Measurements from ENCODE around the gene TOX3.

TOX3 gene

DNA sequence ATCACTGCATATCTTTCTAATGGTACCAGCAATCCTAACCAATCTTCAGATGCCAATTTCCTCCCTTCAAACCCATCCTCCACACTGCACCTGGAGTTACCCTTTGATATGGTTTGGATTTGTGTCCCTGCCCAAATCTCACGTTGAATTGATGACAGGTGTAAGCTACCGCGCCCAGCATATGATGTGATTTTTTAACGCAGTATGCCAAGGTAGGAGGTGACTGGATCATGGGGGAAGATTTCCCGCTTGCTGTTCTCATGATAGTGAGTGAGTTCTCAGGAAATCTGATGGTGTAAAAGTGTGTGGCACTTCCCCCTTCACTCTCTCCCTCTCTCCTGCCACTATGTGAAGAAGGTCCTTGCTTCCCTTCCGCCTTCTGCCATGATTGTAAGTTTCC lies 57.0 kb downstream of the TOX3 start:
- DNase-seq = no peak

- no peak for DNase-seq
Observed at GRCh38 chr16:52488837-52489289, 58.1 kb downstream of the TOX3 start.

DNA sequence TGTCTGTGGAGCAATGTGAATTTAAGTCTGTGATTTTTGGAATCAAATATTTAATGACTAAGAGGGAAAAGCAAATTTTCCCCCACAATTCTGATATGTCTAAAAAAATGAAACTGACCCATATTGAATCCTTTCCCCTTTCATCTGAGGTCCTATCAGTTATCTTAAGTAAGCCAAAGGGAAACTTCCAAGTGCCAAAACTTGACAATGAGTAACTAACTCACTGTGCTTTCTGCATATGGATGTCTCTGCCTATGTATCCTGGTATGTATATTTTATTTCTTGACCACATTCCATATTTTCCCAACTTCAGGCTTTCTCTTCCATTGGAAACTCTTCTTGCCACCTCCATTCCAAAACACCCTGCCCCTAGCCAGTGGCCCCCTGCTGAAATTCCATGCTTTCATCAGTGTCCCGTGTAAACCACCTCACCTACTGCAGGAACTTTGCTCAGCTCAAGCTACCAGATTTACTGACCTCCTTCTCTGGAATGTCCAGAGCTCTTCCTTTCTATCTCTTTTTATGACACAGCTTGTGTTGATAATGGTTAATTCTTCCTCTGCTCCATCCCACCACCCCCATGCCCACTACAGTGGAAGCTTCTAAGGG lies 59.0 kb downstream of the TOX3 start:
- no peak for DNase-seq

- no peak for DNase-seq
Observed at GRCh38 chr16:52480237-52480636, 66.7 kb downstream of the TOX3 start.

DNA sequence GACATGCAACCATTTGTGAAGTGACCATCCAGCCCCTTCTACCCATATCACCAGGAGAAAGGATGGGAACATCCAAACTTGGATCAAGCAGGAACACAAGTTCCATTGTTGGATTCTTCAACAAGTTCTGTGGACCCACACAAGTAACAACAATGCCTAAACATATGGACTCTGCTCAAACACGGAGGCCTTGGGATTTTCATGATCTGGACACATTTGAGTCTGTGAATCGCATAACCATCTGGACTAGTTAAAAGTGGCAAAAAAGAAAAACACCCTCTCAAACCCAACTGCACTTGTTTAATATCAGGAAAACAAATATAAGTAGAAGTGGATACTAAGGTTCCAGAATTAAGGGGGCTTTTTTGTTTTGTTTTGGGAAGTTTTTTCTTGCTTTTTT lies 70.8 kb downstream of the TOX3 start:
- no peak for DNase-seq

DNA sequence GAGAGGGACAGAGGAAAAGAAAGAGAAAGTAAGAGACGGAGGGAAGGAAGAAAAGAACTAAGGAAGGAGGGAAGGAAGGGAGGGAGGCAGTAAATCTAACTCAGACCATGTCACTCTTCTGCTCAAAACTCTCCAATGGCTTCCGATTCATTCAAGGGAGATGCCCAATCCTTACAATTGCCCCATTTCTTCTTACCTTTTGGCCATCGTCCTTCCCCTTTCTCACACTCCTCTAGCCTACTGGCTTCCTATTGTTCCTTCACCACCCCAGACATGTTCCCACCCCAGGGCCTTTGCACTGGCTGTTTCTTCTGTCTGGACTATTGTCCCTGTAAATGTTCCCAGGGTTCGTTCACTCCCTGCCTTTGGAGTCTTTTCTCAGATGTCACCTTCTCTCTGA lies 72.3 kb downstream of the TOX3 start:
- DNase-seq = no peak

DNA sequence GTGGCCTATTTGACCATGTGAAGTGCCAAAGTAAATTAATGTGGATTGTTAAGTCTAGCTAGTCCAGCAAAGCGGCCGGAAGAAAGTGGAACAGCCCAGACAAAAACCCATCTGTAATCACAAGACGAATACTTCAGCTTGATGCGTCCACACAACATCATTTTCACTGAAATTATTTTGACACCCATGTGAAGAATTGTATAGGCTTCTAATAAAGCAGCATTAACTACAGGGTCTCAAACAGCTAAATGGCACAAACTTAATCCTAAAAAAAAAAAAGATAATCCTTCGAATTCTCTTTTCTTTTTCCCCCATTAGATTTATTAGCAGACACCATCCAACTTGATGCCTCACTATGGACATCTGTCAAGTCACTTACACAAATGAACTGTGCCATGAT lies 73.8 kb downstream of the TOX3 start:
- DNase-seq = no peak

DNA sequence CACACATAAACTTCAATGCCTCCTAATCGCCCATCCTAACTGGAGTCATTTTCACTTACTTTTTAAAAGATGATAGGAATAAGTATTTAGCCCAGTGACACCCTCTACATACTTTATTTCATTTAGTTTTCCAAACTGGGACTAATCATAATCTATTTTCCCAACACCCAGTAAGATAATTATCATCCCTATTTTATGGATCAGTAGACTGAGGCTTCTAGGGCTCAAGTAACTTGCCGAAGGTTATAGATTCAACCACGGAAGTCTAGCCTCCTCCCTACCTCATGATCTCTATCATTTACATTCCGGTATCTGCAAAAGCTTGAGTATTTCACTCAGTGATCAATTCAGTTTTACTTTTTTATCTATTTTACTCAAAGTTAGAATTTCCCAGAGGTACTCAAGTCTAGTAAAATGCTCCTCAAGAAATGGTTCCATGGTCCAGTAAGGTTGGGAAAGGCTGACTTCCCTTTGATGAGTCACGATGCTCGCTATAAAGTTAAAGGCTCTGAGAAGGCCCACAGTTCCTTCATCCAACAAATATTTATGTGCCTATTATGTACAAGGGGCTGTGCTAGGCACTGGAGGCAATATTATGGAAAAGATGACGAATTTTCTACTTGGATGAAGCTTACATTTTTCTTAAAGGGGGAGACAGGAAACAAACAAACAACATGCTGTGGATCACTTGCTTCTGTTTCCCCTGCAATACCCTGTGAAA lies 75.1 kb downstream of the TOX3 start:
- no peak for DNase-seq

- DNase-seq = no peak
Observed at GRCh38 chr16:52470585-52470984, 76.4 kb downstream of the TOX3 start.

- DNase-seq = no peak
Observed at GRCh38 chr16:52469775-52470174, 77.2 kb downstream of the TOX3 start.

DNA sequence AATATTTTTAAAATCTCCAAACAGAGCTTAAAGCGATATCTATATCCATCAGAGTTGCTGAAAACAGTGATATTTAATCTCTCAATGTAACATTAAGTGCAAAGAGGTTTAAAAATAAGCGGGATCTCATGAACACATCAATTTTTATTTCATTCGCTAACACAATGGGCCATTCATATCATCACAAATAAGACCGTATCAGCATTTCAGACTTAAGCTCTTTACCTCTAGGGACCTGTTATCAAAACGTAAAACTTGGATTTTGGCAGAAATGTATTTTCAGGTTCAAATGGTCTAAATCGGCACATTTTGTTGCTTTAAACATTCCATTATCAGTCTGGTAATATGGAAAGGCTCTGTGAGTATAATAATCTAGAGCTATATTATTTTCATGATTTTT lies 77.9 kb downstream of the TOX3 start:
- no peak for DNase-seq

DNA sequence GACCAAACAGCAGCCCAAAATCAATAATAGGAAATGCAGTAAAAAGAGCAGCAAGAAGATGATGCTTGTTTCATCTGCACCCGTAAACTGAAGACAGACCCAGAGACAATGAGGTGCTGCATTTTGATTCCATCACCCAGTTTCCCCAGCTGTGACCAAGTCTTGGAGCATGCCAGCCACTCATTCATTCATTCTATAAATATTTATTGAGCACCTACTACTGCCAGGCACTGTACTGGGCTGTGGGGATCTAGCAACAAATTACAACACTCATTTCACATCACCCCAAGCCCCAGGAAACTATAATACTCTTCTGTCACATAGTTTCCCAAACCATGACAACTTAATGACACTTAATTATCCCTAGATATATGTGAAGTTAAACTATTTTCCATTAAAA lies 79.2 kb downstream of the TOX3 start:
- DNase-seq = no peak

GRCh38 chr16:52466994-52467393 lies 79.9 kb downstream of the TOX3 start:
- DNase-seq = no peak

- no peak for DNase-seq
Observed at GRCh38 chr16:52465711-52466267, 81.2 kb downstream of the TOX3 start.

DNA sequence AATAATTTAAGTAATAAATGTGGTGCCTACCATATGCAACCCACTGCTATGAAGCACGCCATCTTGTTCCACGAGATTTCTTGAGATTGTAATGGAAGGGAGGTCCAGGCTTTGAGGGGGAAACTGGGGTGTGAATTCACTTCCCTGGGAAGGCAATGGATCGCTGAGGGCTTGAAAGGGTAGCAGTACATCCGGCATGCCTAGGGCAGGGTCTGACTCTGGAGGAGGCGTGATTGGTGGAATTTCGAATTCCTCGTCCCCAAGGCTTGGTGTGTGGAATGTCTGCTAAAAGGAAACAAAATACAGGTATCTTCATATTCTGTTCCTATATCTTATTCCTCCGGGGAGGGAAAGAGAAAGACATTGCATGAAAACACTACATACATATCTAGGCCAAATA lies 83.0 kb downstream of the TOX3 start:
- no peak for DNase-seq

DNA sequence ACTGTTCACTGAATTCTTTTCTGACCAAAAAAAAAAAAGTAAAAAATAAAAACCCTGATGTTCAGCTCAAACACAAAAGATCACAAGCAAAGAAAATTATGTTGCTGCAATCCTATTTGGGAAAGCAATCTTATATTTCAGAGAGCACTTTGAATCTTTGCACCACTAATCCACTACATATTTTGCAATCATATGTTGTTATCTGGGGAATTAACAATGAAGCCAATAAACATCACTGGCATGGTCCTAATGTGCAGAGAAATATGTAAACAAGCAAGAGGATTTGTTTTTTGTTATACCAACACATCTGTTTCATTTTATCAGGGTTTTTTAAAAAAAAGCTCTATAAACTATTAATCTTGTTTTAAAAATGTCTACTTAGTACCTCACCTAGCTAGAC lies 84.1 kb downstream of the TOX3 start:
- no peak for DNase-seq

DNA sequence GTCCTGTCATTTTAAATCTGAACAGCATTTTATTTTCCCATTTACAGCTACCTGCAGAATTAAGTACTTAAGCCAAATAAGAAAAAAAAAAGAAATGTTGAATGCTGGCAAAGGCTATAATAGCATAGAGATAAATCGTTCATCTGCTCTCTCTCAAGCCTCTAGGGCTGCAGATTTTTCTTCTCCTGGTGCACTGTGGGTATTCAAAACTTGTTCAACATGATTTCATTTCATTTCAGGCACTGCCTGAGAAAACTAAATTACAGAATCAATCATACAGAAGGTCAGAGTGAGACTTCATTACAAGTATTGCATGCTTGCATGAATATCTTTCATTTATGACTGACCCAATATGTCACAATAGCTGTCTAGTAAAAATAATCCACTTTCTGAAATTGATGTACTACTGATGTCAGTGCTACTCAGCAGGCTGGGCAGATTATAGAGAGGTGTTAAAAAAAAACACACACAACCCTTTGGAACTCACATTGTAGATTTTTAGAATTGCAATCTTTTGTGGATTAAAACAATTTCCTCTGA lies 86.2 kb downstream of the TOX3 start:
- DNase-seq = no peak

DNA sequence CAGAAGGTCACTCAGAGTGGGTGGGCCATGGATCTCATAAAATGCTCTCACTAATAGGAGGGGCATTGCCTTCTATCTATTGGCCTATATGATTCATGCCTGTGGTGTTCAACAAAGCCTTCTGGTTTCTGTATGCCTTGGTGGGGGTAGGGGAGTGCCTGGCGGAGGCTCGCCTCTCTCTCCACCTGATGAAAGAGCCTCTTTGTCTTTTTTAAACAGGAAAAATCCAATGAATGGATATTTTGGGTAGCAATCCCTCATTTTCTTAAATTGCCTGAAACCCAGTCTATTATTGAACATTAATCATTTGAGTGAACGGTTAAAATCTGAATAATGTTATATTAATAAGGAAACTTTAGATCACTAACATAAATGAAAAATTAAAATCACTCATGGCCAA lies 90.6 kb downstream of the TOX3 start:
- no peak for DNase-seq

GRCh38 chr16:52455549-52456277 lies 91.2 kb downstream of the TOX3 start:
- no peak for DNase-seq

DNA sequence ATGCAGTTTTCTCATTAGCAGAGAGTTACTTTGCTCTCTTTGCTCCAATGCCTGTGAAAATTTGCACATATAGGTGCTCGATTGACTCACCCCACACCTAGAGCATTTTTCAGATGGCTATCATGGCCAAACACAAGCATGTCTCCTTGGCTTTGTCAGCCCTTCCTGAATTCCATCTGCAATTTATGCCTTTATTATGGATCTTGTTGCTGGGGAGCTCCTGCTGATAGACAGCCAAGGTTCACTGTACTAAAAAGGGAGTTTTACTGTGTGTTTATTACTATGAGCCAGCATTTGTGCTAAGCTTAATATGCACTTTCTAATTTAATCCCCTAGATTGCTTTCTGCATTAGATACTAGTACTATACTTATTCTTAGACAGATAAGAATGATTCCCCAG lies 93.3 kb downstream of the TOX3 start:
- no peak for DNase-seq

- DNase-seq = no peak
Observed at GRCh38 chr16:52451971-52452421, 94.9 kb downstream of the TOX3 start.

- no peak for DNase-seq
Observed at GRCh38 chr16:52450916-52451315, 96.0 kb downstream of the TOX3 start.

DNA sequence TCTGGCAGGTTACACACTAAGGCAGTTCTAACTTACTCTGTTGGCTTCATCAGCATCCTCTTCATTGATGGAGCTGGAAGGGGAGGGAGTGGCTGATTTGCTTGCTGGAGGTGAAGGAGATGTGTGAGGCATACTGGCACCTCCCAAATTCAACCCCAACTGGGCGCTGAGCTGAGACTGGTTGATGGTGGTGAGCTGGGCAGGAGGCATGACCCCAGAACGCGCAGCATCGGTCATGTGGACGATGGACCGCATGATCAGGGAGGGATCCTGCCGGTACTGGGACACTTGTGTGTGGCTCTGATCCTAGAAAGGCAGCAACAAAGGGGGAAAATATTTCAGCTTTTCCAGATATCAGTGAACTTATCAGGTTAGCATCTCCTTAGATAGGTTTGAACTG lies 96.7 kb downstream of the TOX3 start:
- DNase-seq = no peak

Data from central memory CD4-positive, alpha-beta T cell (primary cell).